GM12878 (cell line): ENCODE measurements around the gene PALMD. TPM values are rescaled to one million over a fixed set of nuclear protein-coding genes. Genes with fewer than 3 reads are reported as not detected.

Experiments used
- ASH2L ChIP-seq: fragments of 300-600, 200-600 bp; sonication (generic); IDR thresholded peaks from 2 replicates; pipeline ENCODE4 v1.6.1; 2017; ENCODE audit warnings: low read depth, mild to moderate bottlenecking, borderline replicate concordance
- ATF2 ChIP-seq: IDR thresholded peaks from 2 replicates; pipeline ENCODE4 v1.6.1; 2012; ENCODE audit warnings: low read length, inconsistent platforms
- BACH1 ChIP-seq: fragments of 450-650 bp; IDR thresholded peaks from 2 replicates; pipeline ENCODE4 v1.6.1; 2017; ENCODE audit warnings: mild to moderate bottlenecking, borderline replicate concordance
- CHD1 ChIP-seq: IDR thresholded peaks from 2 replicates; pipeline ENCODE4 v1.6.1; 2012; ENCODE audit warnings: low read depth, low read length, improper control_type of control experiment
- CHD2 ChIP-seq: IDR thresholded peaks from 2 replicates; pipeline ENCODE4 v1.6.1; 2011; ENCODE audit warnings: low read depth, low read length, improper control_type of control experiment, borderline replicate concordance
- CREB1 ChIP-seq: IDR thresholded peaks from 2 replicates; pipeline ENCODE4 v1.6.1; 2012; ENCODE audit warnings: low read depth, mild to moderate bottlenecking, inconsistent platforms
- ELK1 ChIP-seq: IDR thresholded peaks from 2 replicates; pipeline ENCODE4 v1.6.1; 2012; ENCODE audit warnings: low read depth, low read length, improper control_type of control experiment
- IRF5 ChIP-seq: fragments of 450-650 bp; IDR thresholded peaks from 2 replicates; pipeline ENCODE4 v1.6.1; 2017; ENCODE audit warnings: borderline replicate concordance
- LARP7 ChIP-seq: fragments of 450-650 bp; IDR thresholded peaks from 2 replicates; pipeline ENCODE4 v1.6.1; 2017; ENCODE audit warnings: mild to moderate bottlenecking
- MTA2 ChIP-seq: fragments of 450-650 bp; IDR thresholded peaks from 2 replicates; pipeline ENCODE4 v1.6.1; 2016; ENCODE audit warnings: low read depth, mild to moderate bottlenecking, moderate library complexity
- NFIC ChIP-seq: IDR thresholded peaks from 2 replicates; pipeline ENCODE4 v1.6.1; 2012; ENCODE audit warnings: low read depth, mild to moderate bottlenecking, inconsistent platforms, low read length, moderate library complexity
- PAX5 ChIP-seq: IDR thresholded peaks from 2 replicates; pipeline ENCODE4 v1.6.1; 2011; ENCODE audit warnings: low read depth, low read length, borderline replicate concordance
- RB1 ChIP-seq: fragments of 450-650 bp; formaldehyde crosslinking; IDR thresholded peaks from 2 replicates; pipeline ENCODE4 v1.6.1; 2017; ENCODE audit warnings: mild to moderate bottlenecking, borderline replicate concordance
- SMARCA5 ChIP-seq: fragments of 450-650 bp; IDR thresholded peaks from 2 replicates; pipeline ENCODE4 v1.6.1; 2017; ENCODE audit warnings: mild to moderate bottlenecking
- SRF ChIP-seq, 2 experiments: IDR thresholded peaks; 2 replicates each; pipeline ENCODE4 v1.6.1; 2011; ENCODE audit warnings: low read depth in 2 of 2, low read length in 2 of 2, mild to moderate bottlenecking in 1 of 2, moderate library complexity in 1 of 2
- TCF12 ChIP-seq: IDR thresholded peaks from 2 replicates; pipeline ENCODE4 v1.6.1; 2011; ENCODE audit warnings: low read depth, mild to moderate bottlenecking, low read length
- ZBED1 ChIP-seq: IDR thresholded peaks from 2 replicates; pipeline ENCODE4 v1.6.1; 2016; ENCODE audit warnings: borderline replicate concordance
- ZNF274 ChIP-seq: IDR thresholded peaks from one replicate; pipeline ENCODE4 v1.8.0; 2011; ENCODE audit not compliant: insufficient read length, insufficient read depth
- polyA plus RNA-seq, 11 experiments: library from polyadenylated mRNA; depleted of rRNA in 4 of 11; unstranded in 6 of 11; stranded (reverse) in 5 of 11; fragments of >200 nt; fragmentation: Nextera tagmentation in 4 of 11; fragmentation: Illumina TruSeq in 1 of 11; extraction: Ambion mirVana in 4 of 11; extraction: Trizol in 1 of 11; gene quantifications; 1 replicate in 1 of 11; 2 replicates in 10 of 11; pipeline versions ENCODE4 v1.2.1 to v1.2.3, GENCODE V29; 2011 to 2016; ENCODE audit warnings: inconsistent platforms in 2 of 11, missing spikeins in 2 of 11, low read depth in 1 of 11
- total RNA-seq, 4 experiments: library from RNA; depleted of rRNA in 3 of 4; stranded (reverse); fragments of >200 nt in 3 of 4; fragmentation: Illumina TruSeq in 1 of 4; extraction: Trizol in 1 of 4; gene quantifications; 2 replicates each; pipeline versions ENCODE4 v1.2.1 to v1.2.3, GENCODE V29; 2013 to 2021
- TF ChIP-seq, protein P1 (sequence below), 3 experiments: IDR thresholded peaks in 2 of 3; conservative IDR thresholded peaks in 1 of 3; 2 replicates each; pipeline ENCODE4 v1.5.1; 2011; ENCODE audit warnings: low read depth in 3 of 3, low read length in 3 of 3, mild to moderate bottlenecking in 3 of 3, control low read depth in 2 of 3, moderate library complexity in 2 of 3, inconsistent platforms in 1 of 3, mixed read lengths in 1 of 3; ENCODE audit not compliant: control insufficient read depth in 2 of 3, insufficient read depth in 1 of 3; ENCODE audit errors: extremely low read depth in 1 of 3

PALMD gene
- total and polyA plus RNA-seq, 10 of the 15 experiments (the other 5 are each of a cell fraction or from before 2014, with no cell fraction given), result under 0.01 to 0.09 (median 0.04) TPM; not detected in 4

DNA sequence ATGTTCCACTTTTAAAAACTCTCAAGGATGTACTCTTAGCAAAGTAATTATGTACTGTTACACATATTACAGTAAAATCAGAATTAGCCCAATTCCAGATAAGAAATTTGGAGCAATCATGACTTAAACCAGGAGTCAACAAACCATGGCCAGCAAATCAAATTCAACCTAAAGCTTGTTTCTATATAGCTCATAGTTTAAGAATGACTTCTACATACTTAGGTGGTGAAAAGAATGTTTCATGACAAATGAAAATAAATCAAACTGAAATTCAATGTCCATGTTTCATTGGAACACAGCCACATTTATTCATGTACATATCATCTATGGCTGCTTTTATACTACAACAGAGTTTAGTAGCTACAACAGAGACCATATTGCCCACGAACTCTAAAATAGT lies 85.5 kb downstream of the PALMD start (continued):
- TF ChIP-seq, protein P1, sequence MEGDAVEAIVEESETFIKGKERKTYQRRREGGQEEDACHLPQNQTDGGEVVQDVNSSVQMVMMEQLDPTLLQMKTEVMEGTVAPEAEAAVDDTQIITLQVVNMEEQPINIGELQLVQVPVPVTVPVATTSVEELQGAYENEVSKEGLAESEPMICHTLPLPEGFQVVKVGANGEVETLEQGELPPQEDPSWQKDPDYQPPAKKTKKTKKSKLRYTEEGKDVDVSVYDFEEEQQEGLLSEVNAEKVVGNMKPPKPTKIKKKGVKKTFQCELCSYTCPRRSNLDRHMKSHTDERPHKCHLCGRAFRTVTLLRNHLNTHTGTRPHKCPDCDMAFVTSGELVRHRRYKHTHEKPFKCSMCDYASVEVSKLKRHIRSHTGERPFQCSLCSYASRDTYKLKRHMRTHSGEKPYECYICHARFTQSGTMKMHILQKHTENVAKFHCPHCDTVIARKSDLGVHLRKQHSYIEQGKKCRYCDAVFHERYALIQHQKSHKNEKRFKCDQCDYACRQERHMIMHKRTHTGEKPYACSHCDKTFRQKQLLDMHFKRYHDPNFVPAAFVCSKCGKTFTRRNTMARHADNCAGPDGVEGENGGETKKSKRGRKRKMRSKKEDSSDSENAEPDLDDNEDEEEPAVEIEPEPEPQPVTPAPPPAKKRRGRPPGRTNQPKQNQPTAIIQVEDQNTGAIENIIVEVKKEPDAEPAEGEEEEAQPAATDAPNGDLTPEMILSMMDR (IDR thresholded peaks at IDR 0.05 in 2 of 3, conservative IDR thresholded peaks at IDR 0.05 in 1 of 3; ENCODE audit: control insufficient read depth in 2 of 3, extremely low read depth in 1 of 3, insufficient read depth in 1 of 3, low read depth in 3 of 3, low read length in 3 of 3), result no peak
- TF ChIP-seq ZBED1 (no peak), CHD2 (no peak), NFIC (peak; percentile 57; the same call in 1 of the 2 replicates), CREB1 (no peak), SRF (IDR thresholded peaks at IDR 0.05; ENCODE audit: low read depth in 2 of 2, low read length in 2 of 2) (no peak), RB1 (no peak), ZNF274 (no peak), ELK1 (no peak), SMARCA5 (no peak), IRF5 (no peak), ASH2L (no peak), MTA2 (no peak), LARP7 (no peak), TCF12 (no peak), BACH1 (no peak), ATF2 (peak; percentile 17; the same call in 1 of the 2 replicates), CHD1 (no peak), PAX5 (no peak)
